ENCODE measurements around the gene DYNLT4. TPM values are rescaled to one million over a fixed set of nuclear protein-coding genes. Genes with fewer than 3 reads are reported as not detected.

The DYNLT4 gene
- total RNA-seq, 1 experiment from 2014 or later: 0.54 TPM

GRCh38 chr1:44847845-44848244 is 40.7 kb upstream of the DYNLT4 start:
- no peaks in the 10 kb centered on the region for H3K9me3 ChIP-seq (ENCODE audit: low read depth, low read length, poor library complexity, severe bottlenecking)
- intact Hi-C loops (cut with micrococcal nuclease; ENCODE audit: unreplicated experiment): no loop called here
- POLR2A ChIA-PET (ENCODE audit: low non-redundant PET): no interaction called here
- H3K27ac ChIP-seq (ENCODE audit: low read depth, low read length, poor library complexity, severe bottlenecking): no peak overlapping the region
- H3K4me3 ChIP-seq (ENCODE audit: low read depth, low read length, poor library complexity, severe bottlenecking): no peak overlapping the region
- no peaks in the 10 kb centered on the region for H3K36me3 ChIP-seq (ENCODE audit: insufficient read depth, low read length, poor library complexity, severe bottlenecking)
- no peak for DNase-seq (ENCODE audit: low spot score)
- no peaks in the 10 kb centered on the region for H3K4me1 ChIP-seq (ENCODE audit: insufficient read depth, low read length, poor library complexity, severe bottlenecking)
- TF ChIP-seq CTCF (conservative IDR thresholded peaks at IDR 0.05; ENCODE audit: low read depth, low read length) (no peak), EZH2 (IDR thresholded peaks at IDR 0.05; ENCODE audit: borderline replicate concordance, low read depth, low read length, poor library complexity, severe bottlenecking) (no peak)
- CTCF ChIA-PET: no interaction called here
- no peaks in the 10 kb centered on the region for H3K27me3 ChIP-seq (replicated peaks; ENCODE audit: insufficient read depth, low read depth, low read length, poor library complexity)
- BruUV-seq (replicated peaks): no TSS peak

GRCh38 chr1:44846985-44847384 is 39.8 kb upstream of the DYNLT4 start:
- no peaks in the 10 kb centered on the region for H3K4me1 ChIP-seq (ENCODE audit: insufficient read depth, low read length, poor library complexity, severe bottlenecking)
- no peaks in the 10 kb centered on the region for H3K9me3 ChIP-seq (ENCODE audit: low read depth, low read length, poor library complexity, severe bottlenecking)
- ChIA-PET POLR2A (ENCODE audit: low non-redundant PET) (no interaction called here), CTCF (no interaction called here)
- H3K4me3 ChIP-seq (ENCODE audit: low read depth, low read length, poor library complexity, severe bottlenecking): no peak overlapping the region
- TF ChIP-seq EZH2 (IDR thresholded peaks at IDR 0.05; ENCODE audit: borderline replicate concordance, low read depth, low read length, poor library complexity, severe bottlenecking) (no peak), CTCF (conservative IDR thresholded peaks at IDR 0.05; ENCODE audit: low read depth, low read length) (no peak)
- no TSS peak for BruUV-seq (replicated peaks)
- H3K27me3 ChIP-seq (replicated peaks; ENCODE audit: insufficient read depth, low read depth, low read length, poor library complexity): no peaks in the 10 kb centered on the region
- no peak overlapping the region for H3K27ac ChIP-seq (ENCODE audit: low read depth, low read length, poor library complexity, severe bottlenecking)
- intact Hi-C loops (cut with micrococcal nuclease; ENCODE audit: unreplicated experiment): no loop called here
- DNase-seq (ENCODE audit: low spot score): no peak
- no peaks in the 10 kb centered on the region for H3K36me3 ChIP-seq (ENCODE audit: insufficient read depth, low read length, poor library complexity, severe bottlenecking)

GRCh38 chr1:44842862-44843655 is 35.9 kb upstream of the DYNLT4 start, which contains the start of gene PTCH2:
PTCH2 (minus strand) TSS chr1:44843253; CDS start chr1:44842932, 321 bp downstream.
- ChIA-PET CTCF (no interaction called here), POLR2A (ENCODE audit: low non-redundant PET) (interaction anchor here (1.0 to 1.4 kb wide), 2 partner anchors 18 to 24 kb away, joined by 3 read pairs; no protein-coding TSS in a partner anchor)
- H3K27ac ChIP-seq (ENCODE audit: low read depth, low read length, poor library complexity, severe bottlenecking): peak within 1 kb of the TSS; percentile 49
- H3K4me3 ChIP-seq (ENCODE audit: low read depth, low read length, poor library complexity, severe bottlenecking): peak within 1 kb of the TSS; percentile 58
- no peaks in the 10 kb centered on the region for H3K9me3 ChIP-seq (ENCODE audit: low read depth, low read length, poor library complexity, severe bottlenecking)
- no TSS peak for BruUV-seq (replicated peaks)
- no peaks in the 10 kb centered on the region for H3K27me3 ChIP-seq (replicated peaks; ENCODE audit: insufficient read depth, low read depth, low read length, poor library complexity)
- DNase-seq (ENCODE audit: low spot score): peak; percentile 90
- H3K36me3 ChIP-seq (ENCODE audit: insufficient read depth, low read length, poor library complexity, severe bottlenecking): no peaks in the 10 kb centered on the region
- intact Hi-C loops (cut with micrococcal nuclease; ENCODE audit: unreplicated experiment): loop anchor here (2.0 kb wide), 1 partner anchor 168 kb away; the partner anchor contains the start of gene HECTD3
- no peak for TF ChIP-seq CTCF (conservative IDR thresholded peaks at IDR 0.05; ENCODE audit: low read depth, low read length)
- no peak for TF ChIP-seq EZH2 (IDR thresholded peaks at IDR 0.05; ENCODE audit: borderline replicate concordance, low read depth, low read length, poor library complexity, severe bottlenecking)
- no peaks in the 10 kb centered on the region for H3K4me1 ChIP-seq (ENCODE audit: insufficient read depth, low read length, poor library complexity, severe bottlenecking)
